Measurements from ENCODE around the gene GRIK1. TPM values are rescaled to one million over a fixed set of nuclear protein-coding genes. Genes with fewer than 3 reads are reported as not detected.

Gene GRIK1
- polyA plus RNA-seq, 3 donors = not detected

- no peak for TF ChIP-seq CTCF (IDR thresholded peaks at IDR 0.05)
- H3K36me3 Mint-ChIP-seq = no peaks in the 10 kb centered on the region
- Histone ChIP-seq H3K9ac (ENCODE audit: insufficient read depth, low read length, poor library complexity, severe bottlenecking) (no peak overlapping the region), H3K4me1 (ENCODE audit: control insufficient read depth in 1 of 2, insufficient read depth in 2 of 2, low read length in 2 of 2) (peaks cover 8 to 15% of the 10 kb centered on the region in 2 donors), H3K27ac (ENCODE audit: low read depth in 1 of 2, low read length in 2 of 2) (no peak overlapping the region), H3K4me2 (replicated peaks; ENCODE audit: extremely low read depth, low read length, poor library complexity, severe bottlenecking) (no peak overlapping the region), H3K79me2 (ENCODE audit: insufficient read depth, low read length) (no peaks in the 10 kb centered on the region), H3K27me3 (ENCODE audit: control insufficient read depth in 2 of 2, insufficient read depth in 2 of 2, low read length in 2 of 2) (no peaks in the 10 kb centered on the region), H3K36me3 (replicated peaks in 1 of 2; ENCODE audit: control insufficient read depth in 1 of 2, insufficient read depth in 2 of 2, low read length in 2 of 2) (no peaks in the 10 kb centered on the region), H4K20me1 (ENCODE audit: insufficient read depth, low read length) (no peaks in the 10 kb centered on the region), H2AFZ (ENCODE audit: insufficient read depth, low read depth, low read length, poor library complexity, severe bottlenecking) (no peak overlapping the region), H3K9me3 (replicated peaks in 1 of 2; ENCODE audit: control insufficient read depth in 1 of 2, insufficient read depth in 1 of 2, low read length in 2 of 2) (no peaks in the 10 kb centered on the region), H3K4me3 (replicated peaks in 1 of 3; ENCODE audit: low read depth in 2 of 3, low read length in 3 of 3) (no peak overlapping the region)
- H3K4me1 Mint-ChIP-seq = peaks cover 8% of the 10 kb centered on the region
- DNase-seq = no peak
- H3K27ac Mint-ChIP-seq = no peak overlapping the region
- H3K9me3 Mint-ChIP-seq = peaks cover 0 to 9% (median 0%) of the 10 kb centered on the region in 7 donors
- intact Hi-C loops (cut with micrococcal nuclease) = no loop called here
- H3K4me3 Mint-ChIP-seq = no peak overlapping the region
- WGBS (ENCODE audit: insufficient coverage) = 88% methylated on average over 1 of the region's 5 CpGs
- no peaks in the 10 kb centered on the region for H3K27me3 Mint-ChIP-seq (ENCODE audit: low read depth in 3 of 3)
Observed at GRCh38 chr21:29737186-29737585, 202.6 kb downstream of the GRIK1 start.

- H3K9me3 Mint-ChIP-seq = peaks cover 0 to 5% (median under 1%) of the 10 kb centered on the region in 7 donors
- Histone ChIP-seq H3K9ac (ENCODE audit: insufficient read depth, low read length, poor library complexity, severe bottlenecking) (no peak overlapping the region), H3K4me3 (replicated peaks in 1 of 3; ENCODE audit: low read depth in 2 of 3, low read length in 3 of 3) (no peak overlapping the region), H3K27me3 (ENCODE audit: control insufficient read depth in 2 of 2, insufficient read depth in 2 of 2, low read length in 2 of 2) (no peaks in the 10 kb centered on the region), H3K9me3 (replicated peaks in 1 of 2; ENCODE audit: control insufficient read depth in 1 of 2, insufficient read depth in 1 of 2, low read length in 2 of 2) (no peaks in the 10 kb centered on the region), H3K4me2 (replicated peaks; ENCODE audit: extremely low read depth, low read length, poor library complexity, severe bottlenecking) (no peak overlapping the region), H3K36me3 (replicated peaks in 1 of 2; ENCODE audit: control insufficient read depth in 1 of 2, insufficient read depth in 2 of 2, low read length in 2 of 2) (no peaks in the 10 kb centered on the region), H2AFZ (ENCODE audit: insufficient read depth, low read depth, low read length, poor library complexity, severe bottlenecking) (no peak overlapping the region), H4K20me1 (ENCODE audit: insufficient read depth, low read length) (no peaks in the 10 kb centered on the region), H3K27ac (ENCODE audit: low read depth in 1 of 2, low read length in 2 of 2) (no peak overlapping the region), H3K4me1 (ENCODE audit: control insufficient read depth in 1 of 2, insufficient read depth in 2 of 2, low read length in 2 of 2) (no peaks in the 10 kb centered on the region), H3K79me2 (ENCODE audit: insufficient read depth, low read length) (no peaks in the 10 kb centered on the region)
- H3K27me3 Mint-ChIP-seq (ENCODE audit: low read depth in 3 of 3) = peaks cover 0 to 1% (median 0%) of the 10 kb centered on the region in 3 donors
- intact Hi-C loops (cut with micrococcal nuclease) = no loop called here
- no peak overlapping the region for H3K27ac Mint-ChIP-seq
- no peaks in the 10 kb centered on the region for H3K4me1 Mint-ChIP-seq
- no CpG with 5 or more reads among the region's 1 CpG for WGBS (ENCODE audit: insufficient coverage)
- H3K4me3 Mint-ChIP-seq = no peak overlapping the region
- no peak for TF ChIP-seq CTCF (IDR thresholded peaks at IDR 0.05)
- no peak for DNase-seq
- no peaks in the 10 kb centered on the region for H3K36me3 Mint-ChIP-seq
Observed at GRCh38 chr21:29730281-29730680, 209.5 kb downstream of the GRIK1 start.
